Nephron (organoid): ENCODE results near the gene COL8A2.
A peak's percentile ranks its signal among the peaks of the same experiment; 100 is the strongest.

Experiments
- H3K27ac Mint-ChIP-seq, 3 experiments: 2 replicates each; pipeline ENCODE4 v1.8.0; 2020; ENCODE audit warnings: mixed read lengths in 3 of 3, mild to moderate bottlenecking in 2 of 3, moderate library complexity in 1 of 3
- H3K27me3 Mint-ChIP-seq: 2 replicates; pipeline ENCODE4 v1.8.0; 2021; ENCODE audit warnings: low read depth, mild to moderate bottlenecking, moderate library complexity, mixed read lengths
- H3K36me3 Mint-ChIP-seq: 2 replicates; pipeline ENCODE4 v1.8.0; 2020; ENCODE audit warnings: low read depth, mixed read lengths
- H3K4me1 Mint-ChIP-seq: 2 replicates; pipeline ENCODE4 v1.8.0; 2020; ENCODE audit warnings: mixed read lengths
- H3K4me3 Mint-ChIP-seq, 3 experiments: 2 replicates each; pipeline ENCODE4 v1.8.0; 2020; ENCODE audit warnings: mild to moderate bottlenecking in 3 of 3, mixed read lengths in 3 of 3, moderate library complexity in 2 of 3
- H3K9me3 Mint-ChIP-seq: 2 replicates; pipeline ENCODE4 v1.8.0; 2020; ENCODE audit warnings: mixed read lengths
- CTCF ChIP-seq, 3 experiments: fragments of 200-600 bp; sonication (generic); IDR thresholded peaks; one replicate each; pipeline ENCODE4 v1.5.0; 2021; ENCODE audit warnings: antibody characterized with exemption in 3 of 3; ENCODE audit not compliant: unreplicated experiment in 3 of 3

The COL8A2 gene

GRCh38 chr1:36151134-36151844 is 26.3 kb upstream of the COL8A2 start:
- peaks cover 3% of the 10 kb centered on the region for H3K27me3 Mint-ChIP-seq
- no peak for TF ChIP-seq CTCF (IDR thresholded peaks at IDR 0.05; ENCODE audit: unreplicated experiment in 3 of 3)
- peak overlapping the region; percentile 95 to 99 (median 97) for H3K4me3 Mint-ChIP-seq
- H3K9me3 Mint-ChIP-seq = no peaks in the 10 kb centered on the region
- peaks cover 64% of the 10 kb centered on the region for H3K4me1 Mint-ChIP-seq
- peaks cover 10% of the 10 kb centered on the region for H3K36me3 Mint-ChIP-seq
- peak overlapping the region; percentile 88 to 99 (median 93) for H3K27ac Mint-ChIP-seq

DNA sequence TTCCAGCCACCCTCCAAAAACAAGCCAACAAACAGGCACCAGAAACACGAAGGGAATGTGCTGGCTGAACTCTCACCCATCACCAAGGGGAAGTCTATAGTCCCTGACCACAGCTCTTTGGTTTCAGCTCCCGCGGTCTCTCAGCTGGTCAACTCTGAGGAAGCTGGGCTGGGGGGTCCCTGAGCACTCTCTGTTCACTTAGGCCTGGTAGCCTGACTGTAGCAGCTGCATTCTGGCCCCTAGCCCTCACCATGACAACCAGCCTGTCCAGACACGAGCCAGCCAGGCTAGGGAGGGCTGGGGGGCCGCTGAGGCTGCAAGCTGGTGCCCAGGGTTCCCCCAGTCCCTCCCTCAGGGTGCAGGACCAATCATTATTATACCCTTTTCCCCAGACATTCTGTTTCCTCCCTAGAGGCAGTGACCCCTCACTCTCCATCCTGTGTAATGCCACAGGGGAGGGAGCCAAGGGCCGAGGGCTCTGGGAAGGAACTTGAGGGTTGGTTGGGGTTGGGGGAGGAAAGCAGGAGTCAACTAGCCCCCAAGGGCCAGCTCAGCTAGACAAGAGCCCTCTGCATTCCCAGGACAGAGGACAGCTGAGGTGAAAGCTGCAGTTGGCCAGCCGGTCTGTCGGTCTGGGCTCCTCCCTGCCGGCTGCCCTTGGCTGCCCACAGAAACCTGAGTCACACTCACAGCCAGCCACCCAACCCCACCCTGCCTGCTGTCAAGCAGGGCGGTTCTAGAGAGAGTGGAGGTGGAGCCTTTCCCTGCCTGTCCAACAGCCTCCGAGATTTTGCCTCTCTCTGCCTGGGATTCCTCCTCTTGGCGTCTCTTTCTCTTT is 25.5 kb upstream of the COL8A2 start:
- Mint-ChIP-seq H3K27ac (peak overlapping the region; percentile 88 to 99 (median 93)), H3K36me3 (peaks cover 10% of the 10 kb centered on the region), H3K4me1 (peaks cover 64% of the 10 kb centered on the region), H3K4me3 (peak overlapping the region; percentile 95 to 99 (median 97)), H3K9me3 (no peaks in the 10 kb centered on the region), H3K27me3 (peaks cover 3% of the 10 kb centered on the region)
- no peak for TF ChIP-seq CTCF (IDR thresholded peaks at IDR 0.05; ENCODE audit: unreplicated experiment in 3 of 3)

- Mint-ChIP-seq H3K4me1 (peaks cover 64% of the 10 kb centered on the region), H3K27me3 (peaks cover 3% of the 10 kb centered on the region), H3K4me3 (peak overlapping the region; percentile 95 to 99 (median 97)), H3K9me3 (no peaks in the 10 kb centered on the region), H3K27ac (peak overlapping the region; percentile 88 to 99 (median 93)), H3K36me3 (peaks cover 10% of the 10 kb centered on the region)
- no peak for TF ChIP-seq CTCF (IDR thresholded peaks at IDR 0.05; ENCODE audit: unreplicated experiment in 3 of 3)
Observed at GRCh38 chr1:36149973-36150295, 24.9 kb upstream of the COL8A2 start.

DNA sequence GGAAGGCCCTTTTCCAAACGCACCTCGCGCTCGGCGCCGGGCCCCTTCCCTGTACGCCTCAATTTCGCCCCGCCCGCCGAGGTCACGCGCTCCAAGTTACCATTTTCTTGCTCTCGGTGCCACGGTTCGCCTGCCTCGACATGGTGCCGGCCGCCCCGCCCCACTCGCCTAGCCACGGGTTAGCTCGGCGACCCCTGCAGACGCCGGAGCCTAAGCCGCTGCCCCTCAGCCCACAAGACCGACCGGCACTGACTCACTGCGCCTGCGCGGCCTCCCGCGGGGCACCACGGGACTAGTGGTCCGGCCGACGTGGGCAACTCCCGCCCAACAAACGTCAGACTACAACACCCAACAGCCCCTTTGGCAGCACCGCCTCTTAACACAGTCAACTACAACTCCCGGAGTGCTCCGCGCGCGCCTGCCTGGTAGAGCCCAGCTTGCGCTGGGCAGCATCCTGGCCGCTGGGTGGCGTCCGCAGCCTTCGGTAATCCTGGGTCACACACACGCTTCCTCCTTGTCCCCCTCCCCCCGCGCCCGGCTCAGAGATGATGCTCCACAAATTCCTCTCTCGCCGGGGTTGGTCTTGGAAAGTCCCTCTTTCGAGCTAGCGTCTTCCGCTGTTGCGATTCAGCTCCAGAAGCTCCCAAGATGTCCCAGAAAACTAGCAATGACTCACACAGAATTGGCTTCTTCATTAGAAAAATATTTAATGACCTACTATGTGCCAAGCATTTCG is 24.4 kb upstream of the COL8A2 start, which contains the start of gene TRAPPC3:
TSS of gene TRAPPC3 (minus strand) at position 250 of the 736 bp plus-strand sequence. CDS start at position 142, 108 bp downstream.
- peaks cover 58% of the 10 kb centered on the region for H3K4me1 Mint-ChIP-seq
- peaks cover 3% of the 10 kb centered on the region for H3K27me3 Mint-ChIP-seq
- no peaks in the 10 kb centered on the region for H3K9me3 Mint-ChIP-seq
- H3K4me3 Mint-ChIP-seq = peak within 1 kb of the TSS; percentile 95 to 99 (median 97)
- H3K27ac Mint-ChIP-seq = peak within 1 kb of the TSS; percentile 88 to 99 (median 93)
- peaks cover 14% of the 10 kb centered on the region for H3K36me3 Mint-ChIP-seq
- TF ChIP-seq CTCF (IDR thresholded peaks at IDR 0.05; ENCODE audit: unreplicated experiment in 3 of 3) = peak; percentile 86 to 95 (median 91)

GRCh38 chr1:36148821-36149236 is 23.8 kb upstream of the COL8A2 start:
- peaks cover 14% of the 10 kb centered on the region for H3K36me3 Mint-ChIP-seq
- H3K4me1 Mint-ChIP-seq = peaks cover 53% of the 10 kb centered on the region
- no peak for TF ChIP-seq CTCF (IDR thresholded peaks at IDR 0.05; ENCODE audit: unreplicated experiment in 3 of 3)
- H3K4me3 Mint-ChIP-seq = peak overlapping the region; percentile 95 to 99 (median 97)
- no peaks in the 10 kb centered on the region for H3K9me3 Mint-ChIP-seq
- peak overlapping the region; percentile 88 to 99 (median 93) for H3K27ac Mint-ChIP-seq
- peaks cover 3% of the 10 kb centered on the region for H3K27me3 Mint-ChIP-seq
